Neural cell (in vitro differentiated cells): Measurements from ENCODE around the gene CPNE2. TPM values are rescaled to one million over a fixed set of nuclear protein-coding genes. Genes with fewer than 3 reads are reported as not detected.

Source experiments
- H2AFZ ChIP-seq: fragments of 200-600, 300-800 bp; sonication (generic), shearing (Covaris generic); 2 replicates; pipeline ENCODE4 v1.6.0; 2014; ENCODE audit warnings: low read depth, mild to moderate bottlenecking, antibody characterized with exemption, low read length, moderate library complexity
- H3F3A ChIP-seq: fragments of 200-600 bp; shearing (Covaris generic); 2 replicates; pipeline ENCODE4 v1.6.1; 2016; ENCODE audit warnings: mild to moderate bottlenecking, moderate library complexity, mixed read lengths, antibody characterized with exemption, low read length; ENCODE audit not compliant: insufficient read depth, poor library complexity, severe bottlenecking
- H3K27ac ChIP-seq: fragments of 200-600, 300-800 bp; sonication (generic), shearing (Covaris generic); 2 replicates; pipeline ENCODE4 v1.5.1; 2014; ENCODE audit warnings: mild to moderate bottlenecking, low read length, moderate library complexity
- H3K27me3 ChIP-seq: fragments of 300-800, 200-600 bp; sonication (generic), shearing (Covaris generic); 2 replicates; pipeline ENCODE4 v1.6.0; 2014; ENCODE audit warnings: mild to moderate bottlenecking, low read depth, low read length, moderate library complexity; ENCODE audit not compliant: insufficient read depth
- H3K36me3 ChIP-seq: fragments of 300-800, 200-600 bp; sonication (generic), shearing (Covaris generic); 2 replicates; pipeline ENCODE4 v1.5.1; 2014; ENCODE audit warnings: mild to moderate bottlenecking, antibody characterized with exemption, low read length, moderate library complexity; ENCODE audit not compliant: insufficient read depth
- H3K4me2 ChIP-seq: fragments of 300-800, 200-600 bp; sonication (generic), shearing (Covaris generic); 2 replicates; pipeline ENCODE4 v1.6.0; 2014; ENCODE audit warnings: mild to moderate bottlenecking, low read length
- H3K4me3 ChIP-seq: fragments of 300-800, 200-600 bp; sonication (generic), shearing (Covaris generic); 2 replicates; pipeline ENCODE4 v1.5.1; 2014; ENCODE audit warnings: mild to moderate bottlenecking, low read length, moderate library complexity
- H3K79me2 ChIP-seq: fragments of 200-600 bp; shearing (Covaris generic); replicated peaks from 2 replicates; pipeline ENCODE4 v1.6.0; 2014; ENCODE audit warnings: mild to moderate bottlenecking, low read length, moderate library complexity; ENCODE audit not compliant: insufficient read depth
- H3K9ac ChIP-seq: fragments of 300-800, 200-600 bp; sonication (generic), shearing (Covaris generic); 2 replicates; pipeline ENCODE4 v1.6.1; 2016; ENCODE audit warnings: mild to moderate bottlenecking, low read length, mixed read lengths
- H3K9me2 ChIP-seq: fragments of 200-600 bp; shearing (Covaris generic); 2 replicates; pipeline ENCODE4 v1.6.1; 2016; ENCODE audit warnings: mild to moderate bottlenecking, low read length, mixed read lengths; ENCODE audit not compliant: insufficient read depth
- H3K9me3 ChIP-seq: fragments of 200-600, 300-800 bp; sonication (generic), shearing (Covaris generic); 2 replicates; pipeline ENCODE4 v1.6.1; 2016; ENCODE audit warnings: mild to moderate bottlenecking, mixed run types, low read length, moderate library complexity, mixed read lengths
- H4K20me1 ChIP-seq: fragments of 200-600 bp; shearing (Covaris generic); 2 replicates; pipeline ENCODE4 v1.6.1; 2016; ENCODE audit warnings: mild to moderate bottlenecking, mixed run types; ENCODE audit not compliant: insufficient read depth
- CTCF ChIP-seq: fragments of 450-650 bp; IDR thresholded peaks from 2 replicates; pipeline ENCODE4 v1.5.1; 2014; ENCODE audit warnings: antibody characterized with exemption, mild to moderate bottlenecking, moderate library complexity; ENCODE audit not compliant: poor library complexity, severe bottlenecking
- EP300 ChIP-seq: fragments of 450-650 bp; conservative IDR thresholded peaks from 2 replicates; pipeline ENCODE4 v1.6.1; 2014; ENCODE audit warnings: antibody characterized with exemption, mild to moderate bottlenecking, moderate library complexity; ENCODE audit not compliant: poor library complexity, severe bottlenecking
- EZH2 ChIP-seq: fragments of 200-600, 300-800 bp; shearing (Covaris generic), sonication (generic); IDR thresholded peaks from 2 replicates; pipeline ENCODE4 v1.6.1; 2014; ENCODE audit warnings: antibody characterized with exemption, low read length, borderline replicate concordance, mild to moderate bottlenecking; ENCODE audit not compliant: insufficient read depth, poor library complexity, severe bottlenecking
- MXI1 ChIP-seq: fragments of 450-650 bp; conservative IDR thresholded peaks from 2 replicates; pipeline ENCODE4 v1.6.1; 2014; ENCODE audit warnings: antibody characterized with exemption, mild to moderate bottlenecking; ENCODE audit not compliant: poor library complexity, severe bottlenecking
- POLR2AphosphoS5 ChIP-seq: IDR thresholded peaks from 2 replicates; pipeline ENCODE4 v1.6.1; 2012
- RAD21 ChIP-seq: fragments of 450-650 bp; conservative IDR thresholded peaks from 2 replicates; pipeline ENCODE4 v1.6.1; 2014; ENCODE audit warnings: antibody characterized with exemption, mild to moderate bottlenecking, moderate library complexity
- REST ChIP-seq: IDR thresholded peaks from 2 replicates; pipeline ENCODE4 v1.6.1; 2012; ENCODE audit warnings: borderline replicate concordance
- SMC3 ChIP-seq: fragments of 450-650 bp; conservative IDR thresholded peaks from 2 replicates; pipeline ENCODE4 v1.6.1; 2014; ENCODE audit warnings: antibody characterized with exemption, mild to moderate bottlenecking, moderate library complexity; ENCODE audit not compliant: poor library complexity
- TAF1 ChIP-seq: IDR thresholded peaks from 2 replicates; pipeline ENCODE4 v1.6.1; 2012; ENCODE audit warnings: low read depth
- polyA plus RNA-seq: library from polyadenylated mRNA; depleted of rRNA; stranded (reverse); fragments of >200 nt; gene quantifications from 2 replicates; pipeline ENCODE4 v1.2.3, GENCODE V29; 2014

The CPNE2 gene
- polyA plus RNA-seq, 1 donor from 2014 or later: 18.6 TPM

GRCh38 chr16:57147381-57148221, 55.2 kb downstream of the CPNE2 start:
- TF ChIP-seq CTCF (no peak), SMC3 (no peak), EP300 (no peak), EZH2 (no peak)
- Histone ChIP-seq H2AFZ (no peak overlapping the region), H4K20me1 (no peaks in the 10 kb centered on the region)

GRCh38 chr16:57148481-57148880, 56.1 kb downstream of the CPNE2 start:
- TF ChIP-seq TAF1: no peak
- TF ChIP-seq CTCF: no peak
- no peak for TF ChIP-seq EZH2
- no peak for TF ChIP-seq MXI1
- no peak for TF ChIP-seq RAD21
- TF ChIP-seq EP300: no peak
- TF ChIP-seq SMC3: no peak
- no peak for TF ChIP-seq POLR2AphosphoS5
- no peak for TF ChIP-seq REST
- no peaks in the 10 kb centered on the region for H3K27me3 ChIP-seq
- no peaks in the 10 kb centered on the region for H3K79me2 ChIP-seq
- H3K4me3 ChIP-seq: no peak overlapping the region
- no peak overlapping the region for H3K4me2 ChIP-seq
- H2AFZ ChIP-seq: no peak overlapping the region
- H3K27ac ChIP-seq: no peak overlapping the region
- H3F3A ChIP-seq: no peaks in the 10 kb centered on the region
- no peaks in the 10 kb centered on the region for H3K9me2 ChIP-seq
- no peaks in the 10 kb centered on the region for H4K20me1 ChIP-seq
- no peaks in the 10 kb centered on the region for H3K36me3 ChIP-seq
- H3K9me3 ChIP-seq: no peaks in the 10 kb centered on the region
- H3K9ac ChIP-seq: no peak overlapping the region

More at GRCh38 chr16:57147381-57148221, 55.2 kb downstream of the CPNE2 start:
- H3K36me3 ChIP-seq: no peaks in the 10 kb centered on the region
- H3K9me3 ChIP-seq: no peaks in the 10 kb centered on the region
- no peaks in the 10 kb centered on the region for H3K27me3 ChIP-seq
- no peak overlapping the region for H3K4me3 ChIP-seq
- H3K27ac ChIP-seq: no peak overlapping the region
- H3K4me2 ChIP-seq: no peak overlapping the region
- H3K79me2 ChIP-seq: no peaks in the 10 kb centered on the region
- no peaks in the 10 kb centered on the region for H3K9me2 ChIP-seq
- no peak overlapping the region for H3K9ac ChIP-seq
- no peaks in the 10 kb centered on the region for H3F3A ChIP-seq
